Spinal cord (tissue), 10 donors: ENCODE data around the gene ZNF496. TPM values are rescaled to one million over a fixed set of nuclear protein-coding genes. Genes with fewer than 3 reads are reported as not detected.
"Not testable (repeated sequence)": the region's sequence is repeated elsewhere in the genome, so short reads cannot be mapped to it uniquely, and the experiment has no call there.

Experiments used
- DNase-seq, 6 donors: peaks; one replicate each; pipeline versions ENCODE4 v3.0.0 to v3.0.0-alpha.2; 2013 to 2015; ENCODE audit warnings: low spot score in 6 of 6, low read depth in 4 of 6
- H3K27ac ChIP-seq: one replicate; pipeline ENCODE4 v1.5.1; 2013; ENCODE audit warnings: low read depth, low read length, control low read depth
- H3K27me3 ChIP-seq: one replicate; pipeline ENCODE4 v1.6.1; 2013; ENCODE audit warnings: low read length; ENCODE audit not compliant: control insufficient read depth, insufficient read depth
- H3K36me3 ChIP-seq: one replicate; pipeline ENCODE4 v1.6.1; 2013; ENCODE audit warnings: low read length; ENCODE audit not compliant: control insufficient read depth, insufficient read depth
- H3K4me1 ChIP-seq: one replicate; pipeline ENCODE4 v1.6.1; 2013; ENCODE audit warnings: low read length; ENCODE audit not compliant: control insufficient read depth, insufficient read depth
- H3K4me3 ChIP-seq: one replicate; pipeline ENCODE4 v1.5.1; 2013; ENCODE audit warnings: low read depth, low read length, control low read depth
- H3K9me3 ChIP-seq: one replicate; pipeline ENCODE4 v1.6.1; 2013; ENCODE audit warnings: low read length; ENCODE audit not compliant: control insufficient read depth, insufficient read depth
- WGBS: methylation state at CpG from one replicate; pipeline ENCODE4 v1.1.5; 2013; ENCODE audit warnings: missing lambda C conversion rate; ENCODE audit not compliant: insufficient coverage; 5-methylcytosine and 5-hydroxymethylcytosine counted together
- polyA plus RNA-seq, 2 donors: library from polyadenylated mRNA; unstranded; fragments of 120-200 nt; gene quantifications; one replicate each; pipeline ENCODE4 v1.2.1, GENCODE V29; 2013; ENCODE audit not compliant: insufficient read length in 2 of 2
- total RNA-seq, 2 donors: library from RNA; depleted of rRNA in 1 of 2; stranded (reverse); fragments of 120-200 nt in 1 of 2; fragments of >200 nt in 1 of 2; gene quantifications; one replicate each; pipeline versions ENCODE4 v1.2.3 to v1.2.4, GENCODE V29; 2013 to 2014
- donor health status: healthy.

Gene ZNF496
- total and polyA plus RNA-seq, 4 donors: 11.2 to 35.9 (median 27.9) TPM

DNA sequence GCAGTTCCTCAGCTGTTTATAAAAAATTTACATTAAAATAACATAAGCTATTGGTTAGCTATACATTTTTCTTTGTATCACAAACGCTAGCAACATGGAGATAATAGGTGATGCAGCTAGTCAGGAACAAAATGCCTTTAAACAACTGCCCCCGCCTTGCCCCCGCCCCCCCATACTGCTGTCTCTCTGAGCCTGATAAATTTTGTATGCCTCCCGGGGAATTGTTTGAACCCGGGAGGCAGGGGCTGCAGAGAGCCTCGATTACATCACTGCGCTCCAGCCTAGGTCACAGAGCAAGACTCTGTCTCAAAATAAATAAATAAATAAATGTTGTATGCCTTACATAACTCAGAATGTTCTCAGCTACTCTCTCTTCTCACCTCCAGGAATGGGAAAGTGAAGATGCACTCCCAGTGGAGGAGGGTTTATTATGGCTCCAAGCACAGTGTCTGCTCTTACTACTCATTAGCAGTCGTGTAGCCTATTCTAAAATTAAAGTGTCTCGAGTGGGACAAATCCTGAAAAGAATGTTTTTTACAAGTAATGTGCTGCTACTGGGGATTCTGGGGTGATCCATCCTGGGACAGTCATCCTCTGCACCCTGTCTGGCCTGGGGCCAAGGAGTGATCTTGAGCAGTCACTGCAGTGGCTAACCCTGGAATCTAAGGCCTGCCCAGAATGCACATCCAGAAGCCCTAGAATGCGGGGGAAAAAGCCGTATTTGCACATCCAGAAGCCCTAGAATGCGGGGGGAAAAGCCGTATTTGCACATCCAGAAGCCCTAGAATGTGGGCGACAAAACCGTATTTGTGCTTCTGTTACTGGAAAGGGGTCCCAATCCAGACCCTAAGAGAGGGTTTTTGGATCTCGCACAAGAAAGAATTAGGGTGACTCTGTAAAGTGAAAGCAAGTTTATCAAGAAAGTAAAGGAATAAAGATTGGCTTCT lies 39.4 kb upstream of the ZNF496 start:
- Histone ChIP-seq H3K27ac (no peak overlapping the region), H3K4me1 (peaks cover 8% of the 10 kb centered on the region), H3K27me3 (no peaks in the 10 kb centered on the region), H3K9me3 (no peaks in the 10 kb centered on the region), H3K36me3 (no peaks in the 10 kb centered on the region), H3K4me3 (no peak overlapping the region)
- WGBS: 79% methylated on average over 9 of the region's 16 CpGs
- DNase-seq: peak in 1 of 6 donors; percentile 9

DNA sequence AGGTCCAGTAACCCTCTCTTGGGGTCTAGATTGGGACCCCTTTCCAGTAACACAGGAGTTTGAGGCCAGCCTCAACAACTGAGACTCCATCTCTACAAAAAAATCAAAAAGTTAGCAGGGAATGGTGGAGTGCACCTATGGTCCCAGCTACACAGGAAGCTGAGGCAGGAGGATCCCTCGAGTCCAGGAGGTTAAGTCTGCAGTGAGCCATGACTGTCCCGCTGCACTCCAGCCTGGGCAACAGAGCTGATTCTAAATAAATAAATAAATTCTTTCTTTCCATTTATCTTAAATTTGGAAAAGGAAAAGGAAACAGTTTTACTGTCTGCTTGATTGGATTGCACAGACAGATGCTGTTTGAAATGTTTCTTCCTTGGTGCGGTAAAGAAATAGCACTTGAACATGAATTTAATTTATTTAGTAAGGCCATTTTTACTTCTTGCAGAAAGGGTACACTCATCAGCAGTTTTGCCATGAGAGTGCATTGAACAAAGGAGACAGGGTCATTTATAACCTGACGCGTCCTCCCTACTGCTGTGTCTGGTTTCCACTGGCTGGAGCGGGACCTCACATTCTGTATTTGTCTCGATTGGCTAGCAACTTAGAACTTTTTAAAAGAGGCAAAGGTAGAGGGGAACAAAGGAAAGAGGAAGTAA lies 37.0 kb upstream of the ZNF496 start:
- DNase-seq: peak in 1 of 6 donors; percentile 36
- no peak overlapping the region for H3K4me3 ChIP-seq
- no peaks in the 10 kb centered on the region for H3K36me3 ChIP-seq
- H3K27me3 ChIP-seq: no peaks in the 10 kb centered on the region
- no peaks in the 10 kb centered on the region for H3K9me3 ChIP-seq
- 26% methylated on average over 3 of the region's 7 CpGs for WGBS
- peaks cover 6% of the 10 kb centered on the region for H3K4me1 ChIP-seq
- no peak overlapping the region for H3K27ac ChIP-seq

DNA sequence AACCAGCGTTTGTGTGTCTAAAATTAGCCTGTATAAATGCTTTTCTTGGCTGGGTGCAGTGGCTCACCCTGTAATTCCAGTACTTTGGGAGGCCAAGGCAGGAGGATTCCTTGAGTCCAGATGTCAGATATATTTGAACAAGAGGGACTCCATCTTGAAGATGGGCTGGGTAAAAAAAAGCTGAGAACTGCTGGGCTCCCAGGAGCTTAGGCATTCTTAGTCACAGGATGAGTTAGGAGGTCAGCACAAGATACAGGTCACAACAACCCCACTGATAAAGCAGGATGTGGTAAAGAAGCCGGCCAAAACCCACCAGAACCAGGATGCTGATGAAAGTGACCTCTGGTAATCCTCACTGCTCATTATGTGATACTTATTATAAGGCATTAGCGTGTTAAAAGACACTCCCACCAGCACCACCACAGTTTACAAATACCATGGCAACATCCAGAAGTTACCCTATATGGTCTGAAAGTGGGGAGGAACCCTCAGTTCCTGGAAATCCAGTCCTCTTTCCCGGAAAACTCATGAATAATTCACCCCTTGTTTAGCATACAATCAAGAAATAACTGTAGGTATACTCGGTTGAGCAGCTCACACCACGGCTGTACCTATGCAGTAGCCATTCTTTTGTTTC lies 36.2 kb upstream of the ZNF496 start:
- no peaks in the 10 kb centered on the region for H3K36me3 ChIP-seq
- WGBS: 28% methylated on average over 3 of the region's 6 CpGs
- H3K27me3 ChIP-seq: no peaks in the 10 kb centered on the region
- H3K9me3 ChIP-seq: no peaks in the 10 kb centered on the region
- no peak overlapping the region for H3K27ac ChIP-seq
- DNase-seq: no peak
- H3K4me3 ChIP-seq: no peak overlapping the region
- H3K4me1 ChIP-seq: peaks cover 5% of the 10 kb centered on the region

DNA sequence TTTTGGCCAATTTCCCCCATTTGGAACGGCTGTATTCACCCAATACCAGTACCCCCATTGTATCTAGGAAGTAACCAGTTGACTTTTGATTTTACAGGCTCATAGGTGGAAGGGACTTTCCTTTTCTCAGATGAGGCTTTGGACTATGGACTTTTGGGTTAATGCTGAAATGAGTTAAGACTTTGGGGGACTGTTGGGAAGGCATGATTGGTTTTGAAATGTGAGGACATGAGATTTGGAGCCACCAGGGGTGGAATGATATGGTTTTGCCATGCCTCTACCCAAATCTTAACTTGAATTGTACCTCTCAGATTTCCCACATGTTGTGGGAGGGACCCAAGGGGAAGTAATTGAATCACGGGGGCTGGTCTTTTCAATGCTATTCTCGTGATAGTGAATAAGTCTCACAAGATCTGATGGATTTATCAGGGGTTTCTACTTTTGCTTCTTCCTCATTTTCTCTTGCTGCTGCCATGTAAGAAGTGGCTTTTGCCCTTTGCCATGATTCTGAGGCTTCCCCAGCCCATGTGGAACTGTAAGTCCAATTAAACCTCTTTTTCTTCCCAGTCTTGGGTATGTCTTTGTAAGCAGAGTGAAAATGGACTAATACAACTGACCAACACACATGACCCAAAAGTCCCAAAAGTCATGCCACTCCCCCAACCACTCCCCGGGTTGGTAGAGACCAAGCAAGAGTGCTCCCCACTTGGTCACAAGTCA lies 35.4 kb upstream of the ZNF496 start:
- Histone ChIP-seq H3K4me3 (no peak overlapping the region), H3K27me3 (no peaks in the 10 kb centered on the region), H3K27ac (no peak overlapping the region), H3K9me3 (no peaks in the 10 kb centered on the region), H3K4me1 (no peaks in the 10 kb centered on the region), H3K36me3 (no peaks in the 10 kb centered on the region)
- WGBS: no CpG with 5 or more reads among the region's 4 CpGs
- no peak for DNase-seq

DNA sequence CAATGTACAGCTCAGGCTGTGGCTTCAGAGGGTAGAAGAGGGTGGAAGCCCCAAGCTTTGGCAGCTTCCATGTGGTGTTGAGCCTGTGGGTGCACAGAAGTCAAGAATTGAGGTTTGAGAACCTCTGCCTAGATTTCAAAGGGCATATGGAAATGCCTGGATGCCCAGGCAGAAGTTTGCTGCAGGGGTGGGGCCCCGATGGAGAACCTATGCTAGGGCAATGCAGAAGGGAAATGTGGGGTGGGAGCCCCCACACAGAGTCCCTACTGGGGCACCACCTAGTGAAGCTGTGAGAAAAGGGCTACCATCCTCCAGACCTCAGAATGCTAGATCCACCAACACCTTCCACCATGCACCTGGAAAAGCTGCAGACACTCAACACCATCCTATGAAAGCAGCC lies 34.7 kb upstream of the ZNF496 start:
- H3K27ac ChIP-seq, H3K9me3 ChIP-seq, H3K36me3 ChIP-seq, H3K4me3 ChIP-seq, H3K27me3 ChIP-seq, H3K4me1 ChIP-seq, DNase-seq: not testable (repeated sequence)
- WGBS: no CpG with 5 or more reads among the region's 1 CpG

DNA sequence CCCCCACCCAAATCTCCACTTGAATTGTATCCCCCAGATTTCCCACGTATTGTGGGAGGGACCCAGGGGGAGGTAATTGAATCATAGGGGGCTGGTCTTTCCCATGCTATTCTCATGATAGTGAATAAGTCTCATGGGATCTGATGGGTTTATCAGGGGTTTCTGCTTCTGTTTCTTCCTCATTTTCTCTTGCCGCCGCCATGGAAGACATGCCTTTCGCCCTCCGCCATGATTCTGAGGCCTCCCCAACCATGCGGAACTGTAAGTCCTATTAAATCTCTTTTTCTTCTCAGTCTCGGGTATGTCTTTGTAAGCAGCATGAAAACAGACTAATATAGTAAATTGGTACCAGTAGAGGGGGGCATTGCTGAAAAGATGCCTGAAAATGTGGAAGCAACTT lies 33.4 kb upstream of the ZNF496 start:
- no peak for DNase-seq
- peaks cover 5% of the 10 kb centered on the region for H3K4me1 ChIP-seq
- no peaks in the 10 kb centered on the region for H3K9me3 ChIP-seq
- WGBS: 100% methylated on average over 4 of the region's 7 CpGs
- no peak overlapping the region for H3K4me3 ChIP-seq
- no peak overlapping the region for H3K27ac ChIP-seq
- H3K36me3 ChIP-seq: no peaks in the 10 kb centered on the region
- no peaks in the 10 kb centered on the region for H3K27me3 ChIP-seq

DNA sequence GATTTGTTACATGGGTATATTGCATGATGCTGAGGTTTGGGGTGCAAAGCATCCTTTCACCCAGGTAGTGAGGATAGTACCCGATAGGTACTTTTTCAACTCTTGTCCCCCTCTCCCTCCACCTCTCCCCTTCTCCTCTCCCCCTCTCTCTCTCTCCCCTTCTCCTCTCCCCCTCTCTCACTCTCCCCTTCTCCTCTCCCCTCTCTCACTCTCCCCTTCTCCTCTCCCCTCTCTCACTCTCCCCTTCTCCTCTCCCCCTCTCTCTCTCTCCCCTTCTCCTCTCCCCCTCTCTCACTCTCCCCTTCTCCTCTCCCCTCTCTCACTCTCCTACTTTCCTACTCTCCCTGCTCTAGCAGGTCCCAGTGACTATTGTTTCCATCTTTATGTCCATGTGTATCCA lies 31.3 kb upstream of the ZNF496 start:
- not testable (repeated sequence) for H3K27ac ChIP-seq, H3K27me3 ChIP-seq, H3K9me3 ChIP-seq, H3K4me1 ChIP-seq, H3K36me3 ChIP-seq, DNase-seq, H3K4me3 ChIP-seq
- no CpG with 5 or more reads among the region's 1 CpG for WGBS

DNA sequence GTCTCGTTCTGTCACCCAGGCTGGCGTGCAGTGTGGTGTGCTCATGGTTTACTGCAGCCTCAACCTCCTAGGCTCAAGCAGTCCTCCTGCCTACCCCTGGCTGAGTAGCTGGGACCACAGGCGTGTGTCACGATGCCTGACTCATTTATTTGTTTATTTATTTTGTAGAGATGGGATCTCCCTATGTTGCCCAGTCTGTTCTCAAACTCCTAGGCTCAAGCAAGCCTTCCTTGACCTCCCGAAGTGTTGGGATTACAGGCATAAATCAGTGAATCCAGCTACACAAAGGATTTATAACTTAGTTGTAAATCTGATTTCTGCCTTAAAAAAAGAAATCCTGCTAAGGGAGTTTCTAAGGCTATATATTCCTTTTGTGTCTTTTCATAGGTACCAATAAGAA lies 30.5 kb upstream of the ZNF496 start:
- Histone ChIP-seq H3K4me3 (no peak overlapping the region), H3K27me3 (no peaks in the 10 kb centered on the region), H3K36me3 (no peaks in the 10 kb centered on the region), H3K9me3 (no peaks in the 10 kb centered on the region), H3K4me1 (peaks cover 5% of the 10 kb centered on the region), H3K27ac (no peak overlapping the region)
- WGBS: no CpG with 5 or more reads among the region's 5 CpGs
- no peak for DNase-seq

DNA sequence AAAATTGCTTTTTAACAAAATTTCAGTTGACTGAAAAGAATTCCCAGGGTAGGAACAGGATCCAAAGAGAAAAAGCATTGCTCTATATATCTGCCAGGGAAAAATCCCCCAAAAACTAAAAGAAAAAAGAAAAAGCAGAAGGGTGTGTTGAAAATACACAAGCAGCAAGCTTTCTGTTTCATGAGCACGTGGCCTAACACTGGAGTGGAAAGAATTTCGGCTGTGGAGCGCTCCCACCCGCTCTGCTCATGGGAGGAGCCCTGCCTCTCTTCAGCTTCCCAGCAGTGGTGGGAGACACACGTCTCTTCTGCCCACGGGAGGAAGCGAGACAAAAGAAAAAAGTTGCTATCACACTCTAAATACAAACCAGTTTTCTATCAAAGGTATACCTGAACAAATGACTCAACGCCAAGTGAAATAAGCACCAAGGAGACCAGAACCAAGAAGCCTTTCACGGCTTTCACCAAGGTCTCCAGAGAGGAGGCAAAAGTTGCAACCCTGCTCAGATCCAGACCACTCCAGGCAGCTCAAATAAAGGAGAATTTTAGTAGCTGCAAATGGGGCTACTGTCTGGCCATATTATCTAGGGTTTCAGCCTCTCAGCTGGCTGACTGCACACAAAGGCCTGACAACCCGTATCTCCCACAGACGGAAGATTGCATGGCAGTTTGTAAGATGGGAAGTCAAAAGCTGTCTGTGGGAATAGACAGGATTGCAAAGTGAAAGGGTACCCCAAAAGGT lies 29.5 kb upstream of the ZNF496 start:
- Histone ChIP-seq H3K4me3 (no peak overlapping the region), H3K27ac (peak overlapping the region; percentile 54), H3K36me3 (no peaks in the 10 kb centered on the region), H3K27me3 (no peaks in the 10 kb centered on the region), H3K9me3 (no peaks in the 10 kb centered on the region), H3K4me1 (peaks cover 8% of the 10 kb centered on the region)
- peak in 2 of 6 donors; percentile 17 to 62 for DNase-seq
- WGBS: 40% methylated on average over 8 of the region's 11 CpGs
